ENCODE measurements around the gene HCRT. TPM values are rescaled to one million over a fixed set of nuclear protein-coding genes. Genes with fewer than 3 reads are reported as not detected.
"Not testable (repeated sequence)": the region's sequence is repeated elsewhere in the genome, so short reads cannot be mapped to it uniquely, and the experiment has no call there.

The HCRT gene
- total and polyA plus RNA-seq, 2 of the 8 experiments (the other 6 are each of a cell fraction or from before 2014, with no cell fraction given) = not detected

DNA sequence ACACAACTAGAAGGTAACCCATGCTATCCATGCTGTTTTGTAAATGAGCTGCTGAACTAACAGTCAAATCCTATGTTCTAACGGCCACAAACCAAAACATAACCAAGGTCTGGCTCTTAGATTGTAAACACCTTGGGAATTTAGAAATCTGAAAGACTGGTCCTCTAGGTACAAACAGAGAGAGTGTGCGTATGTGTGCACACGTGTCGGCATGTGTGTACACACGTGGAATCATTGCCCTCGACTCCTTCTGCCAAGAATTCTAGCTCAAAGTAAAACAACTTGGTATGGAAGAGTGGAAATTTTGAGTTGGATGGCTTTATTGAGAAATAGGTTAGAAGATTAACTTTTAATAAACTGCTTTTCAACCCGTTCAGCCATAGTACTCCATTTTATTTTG is 27.1 kb upstream of the HCRT start (continued):
- no peak for TF ChIP-seq PHF8 (conservative IDR thresholded peaks at IDR 0.05; ENCODE audit: low read depth, low read length)

GRCh38 chr17:42211921-42212341 is 26.7 kb upstream of the HCRT start:
- not testable (repeated sequence) for H3K4ac ChIP-seq (replicated peaks; ENCODE audit: insufficient read length, low read depth, low read length); H2BK120ac ChIP-seq (replicated peaks; ENCODE audit: low read depth, low read length); H3K56ac ChIP-seq (replicated peaks; ENCODE audit: insufficient read length, low read depth, low read length); H2AFZ ChIP-seq (ENCODE audit: low read length); FAIRE-seq; H3K4me3 ChIP-seq (ENCODE audit: extremely low read depth in 1 of 4, insufficient read depth in 2 of 4, low read depth in 3 of 4, low read length in 4 of 4); H2BK15ac ChIP-seq (ENCODE audit: low read length); H4K5ac ChIP-seq (ENCODE audit: insufficient read length, low read depth, low read length); H3K27me3 ChIP-seq (replicated peaks in 1 of 4; ENCODE audit: control insufficient read depth in 3 of 4, extremely low read depth in 1 of 4, insufficient read depth in 3 of 4, low read length in 3 of 4); H4K20me1 ChIP-seq (replicated peaks in 1 of 2; ENCODE audit: control insufficient read depth in 1 of 2, insufficient read depth in 2 of 2, low read length in 2 of 2); H4K8ac ChIP-seq (ENCODE audit: extremely low read depth, insufficient read depth, low read length); H3K14ac ChIP-seq (ENCODE audit: insufficient read length); H2AK5ac ChIP-seq (ENCODE audit: low read depth, low read length); H3K23me2 ChIP-seq (ENCODE audit: low read depth, low read length); H3K23ac ChIP-seq (ENCODE audit: insufficient read length); H3K79me1 ChIP-seq (ENCODE audit: low read depth, low read length); H3K9me3 ChIP-seq (ENCODE audit: insufficient read depth in 2 of 2, low read depth in 1 of 2, low read length in 1 of 2); DNase-seq (ENCODE audit: low read depth in 1 of 2, low spot score in 2 of 2); H3K79me2 ChIP-seq (ENCODE audit: control insufficient read depth in 1 of 2, insufficient read depth in 2 of 2, low read length in 2 of 2); H2BK12ac ChIP-seq (ENCODE audit: low read depth, low read length); H2BK5ac ChIP-seq (ENCODE audit: low read depth, low read length); H3K18ac ChIP-seq (ENCODE audit: extremely low read depth, low read length); H4K91ac ChIP-seq (replicated peaks; ENCODE audit: insufficient read length, low read length); H3K4me2 ChIP-seq (ENCODE audit: insufficient read depth in 1 of 2, low read depth in 2 of 2, low read length in 2 of 2); H3K4me1 ChIP-seq (replicated peaks in 1 of 4; ENCODE audit: control insufficient read depth in 3 of 4, insufficient read depth in 4 of 4, low read length in 3 of 4); H2BK20ac ChIP-seq (ENCODE audit: low read length); H3K27ac ChIP-seq (ENCODE audit: low read depth, low read length); H3K9ac ChIP-seq (replicated peaks in 1 of 4; ENCODE audit: extremely low read depth in 1 of 4, low read depth in 3 of 4, low read length in 3 of 4)
- 89% methylated on average over 9 of the region's 9 CpGs; no CpG with 5 or more reads in 1 of the 2 experiments for WGBS, 2 experiments (ENCODE audit: extremely low coverage in 1 of 2, insufficient coverage in 1 of 2, insufficient read length in 1 of 2, insufficient replicate concordance in 2 of 2, low coverage in 1 of 2, low lambda C conversion rate in 2 of 2, missing lambda C conversion rate in 1 of 2)
- ChIA-PET POLR2A (ENCODE audit: partially characterized antibody) (interaction anchor here (1.3 kb wide), 1 partner anchor 11 kb away, joined by 3 read pairs; no protein-coding TSS in a partner anchor), CTCF (ENCODE audit: partially characterized antibody) (interaction anchor here (2.5 to 3.5 kb wide), 2 partner anchors 10 to 12 kb away, joined by 11 to 24 read pairs; no protein-coding TSS in a partner anchor)
- peaks cover 5 to 46% (median 26%) of the 10 kb centered on the region in 4 experiments; a peak in 6 of 8 replicates for H3K36me3 ChIP-seq (ENCODE audit: control insufficient read depth in 2 of 4, insufficient read depth in 4 of 4, low read length in 3 of 4)

Measured in H1 (cell line).